HG02970 (cell line): ENCODE data around the gene TMEM43.
A peak's percentile ranks its signal among the peaks of the same experiment; 100 is the strongest.

Source experiments
- ATAC-seq: cut with Tn5 transposase; IDR thresholded peaks from one replicate; pipeline ENCODE4 v1.9.1; 2021; ENCODE audit warnings: mild to moderate bottlenecking, moderate library complexity, moderate number of reproducible peaks; ENCODE audit not compliant: unreplicated experiment, low FRiP score

TMEM43 gene

DNA sequence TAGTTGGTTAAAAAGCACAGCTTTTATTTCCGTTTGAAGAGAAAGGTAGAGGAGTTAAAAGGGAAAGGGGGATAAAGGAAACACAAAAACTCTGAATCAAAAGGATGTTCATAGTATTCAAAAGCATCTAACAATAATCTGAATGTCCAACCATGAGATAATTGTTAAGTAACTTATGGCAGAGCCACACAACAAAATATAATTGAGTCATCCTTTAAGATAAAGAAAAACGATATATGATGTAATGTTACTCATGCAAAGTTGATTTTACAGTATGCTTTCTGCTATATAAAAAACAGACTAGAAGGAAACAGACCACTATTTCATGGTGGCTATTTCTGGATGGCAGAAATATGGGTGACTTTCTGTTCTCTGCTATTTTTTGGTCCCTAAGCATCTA, 49.6 kb downstream of the TMEM43 start:
- ATAC-seq, result no peak

DNA sequence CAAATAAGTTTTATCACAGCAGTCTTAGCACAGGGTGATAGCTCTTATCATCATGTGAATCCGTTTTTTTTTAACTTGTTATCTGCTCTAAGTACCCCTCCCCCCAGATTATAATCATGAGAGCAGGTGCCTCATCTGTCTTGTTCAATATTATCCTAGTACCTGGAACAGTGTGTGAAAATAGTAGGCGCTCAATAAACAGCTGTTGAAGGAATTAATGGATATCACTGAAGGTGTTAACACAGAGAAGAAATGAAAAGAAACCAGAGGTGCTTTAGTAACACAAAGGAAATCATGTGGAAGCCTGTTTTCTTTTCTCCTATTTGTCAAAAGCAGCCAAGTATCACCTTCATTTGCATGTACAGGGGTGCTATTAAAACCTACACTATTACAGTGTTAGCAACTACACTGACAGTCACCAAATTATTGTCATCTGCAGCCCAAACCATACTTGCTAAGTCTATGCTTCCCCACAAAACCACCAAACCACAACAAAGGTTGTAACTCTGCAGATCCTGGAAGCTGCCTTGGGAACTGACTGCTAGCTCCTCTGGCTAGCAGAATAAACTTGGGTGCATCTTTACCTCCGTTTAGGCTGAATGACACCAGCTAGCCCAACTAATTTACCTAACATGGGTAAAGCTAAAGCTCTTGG, 50.7 kb downstream of the TMEM43 start:
- no peak for ATAC-seq

DNA sequence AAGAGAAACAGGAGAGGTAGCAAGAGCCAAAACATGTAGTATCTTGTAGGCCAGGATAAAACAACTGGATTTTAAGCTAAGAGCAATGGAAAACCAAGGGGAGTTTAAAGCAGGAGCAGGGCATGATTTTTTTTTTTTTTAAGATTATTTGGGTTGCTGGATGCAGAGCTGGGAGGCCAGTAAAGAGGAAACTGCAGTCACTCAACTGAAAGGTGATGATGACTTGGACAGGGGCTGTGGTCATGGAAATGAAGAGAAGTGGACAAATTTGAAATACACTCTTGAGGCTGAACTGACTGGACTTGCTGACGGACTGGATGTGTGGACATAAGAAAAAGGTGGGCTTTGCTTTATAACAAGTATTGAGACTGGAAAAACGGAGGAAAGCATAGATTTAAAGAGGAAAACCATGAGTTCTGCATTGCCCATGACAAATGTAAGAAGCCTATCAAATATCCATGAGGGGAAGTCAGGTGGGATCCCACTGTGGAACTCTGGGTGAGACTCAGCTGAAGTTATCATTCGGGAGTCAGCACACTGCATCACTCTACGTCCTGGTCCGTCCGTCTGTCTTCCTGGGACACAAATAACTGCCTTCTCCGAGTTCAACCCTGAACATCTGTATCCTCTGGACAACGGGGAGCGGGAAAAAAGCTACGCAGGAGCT, 52.9 kb downstream of the TMEM43 start:
- no peak for ATAC-seq

DNA sequence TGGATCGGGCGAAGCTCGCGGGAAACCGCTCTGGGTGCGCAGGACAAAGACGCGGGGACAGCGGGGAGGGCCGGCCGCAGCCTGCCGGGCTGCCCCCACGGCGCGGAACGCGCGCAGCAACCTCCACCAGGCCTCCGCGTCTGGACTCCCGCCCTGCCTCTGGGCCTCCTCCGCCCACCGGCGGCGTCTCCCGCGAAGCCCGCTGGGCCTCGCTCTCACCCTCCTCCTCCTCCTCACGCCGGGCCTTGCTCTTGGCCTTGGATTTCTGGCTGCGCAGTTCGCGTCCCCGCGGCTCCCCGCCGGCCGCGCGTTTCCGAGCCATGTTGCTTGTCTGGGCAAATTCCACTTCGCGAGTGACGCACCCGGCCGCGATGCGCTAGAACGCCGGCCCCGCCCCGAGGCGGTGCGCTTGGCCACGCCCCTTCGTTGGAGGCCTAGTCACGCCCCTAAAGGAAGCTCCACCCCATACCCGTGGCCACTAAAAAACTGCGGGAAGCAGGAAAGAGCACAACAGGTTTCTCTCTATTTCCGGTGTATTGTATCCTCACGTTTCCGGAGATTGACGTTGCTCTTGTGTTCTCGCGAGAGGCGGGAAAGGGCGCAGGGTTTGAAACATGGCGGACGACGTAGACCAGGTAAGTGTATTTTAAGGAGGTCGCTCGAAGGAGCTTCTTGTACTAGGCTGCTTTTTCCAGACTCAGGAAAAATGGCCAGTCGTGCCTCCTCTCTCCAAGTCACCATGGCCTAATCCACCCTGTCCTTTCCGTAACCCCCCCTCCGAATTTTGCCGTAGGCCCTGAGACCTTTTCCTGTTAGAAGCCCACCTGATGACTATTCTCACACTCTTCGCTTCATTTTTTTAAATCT, 53.6 kb downstream of the TMEM43 start, which contains the start of the genes LSM3 and XPC:
TSS of gene LSM3 (plus strand) at position 571 of the 867 bp plus-strand sequence. CDS start at position 615, 44 bp downstream.
TSS of gene XPC (minus strand) at position 355 of the 867 bp plus-strand sequence. CDS start at position 322, 33 bp downstream.
- ATAC-seq, result peak; percentile 95

DNA sequence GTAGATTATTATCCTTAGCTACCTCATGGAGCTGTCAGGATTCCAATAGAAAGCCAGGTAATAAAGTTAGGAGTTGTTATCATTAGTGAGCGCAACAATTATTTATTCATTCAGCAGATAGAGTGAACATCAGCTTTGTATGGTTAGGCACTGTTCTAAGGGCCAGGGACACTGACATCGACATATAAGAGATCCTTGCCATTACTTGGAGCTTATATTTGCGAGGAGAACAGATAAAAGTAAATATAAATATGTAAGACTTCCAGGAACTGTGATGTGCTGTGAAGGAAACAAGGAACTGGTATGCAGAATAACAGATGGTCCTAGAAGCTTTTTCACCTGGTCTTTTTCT, 54.2 kb downstream of the TMEM43 start:
- ATAC-seq, result no peak

DNA sequence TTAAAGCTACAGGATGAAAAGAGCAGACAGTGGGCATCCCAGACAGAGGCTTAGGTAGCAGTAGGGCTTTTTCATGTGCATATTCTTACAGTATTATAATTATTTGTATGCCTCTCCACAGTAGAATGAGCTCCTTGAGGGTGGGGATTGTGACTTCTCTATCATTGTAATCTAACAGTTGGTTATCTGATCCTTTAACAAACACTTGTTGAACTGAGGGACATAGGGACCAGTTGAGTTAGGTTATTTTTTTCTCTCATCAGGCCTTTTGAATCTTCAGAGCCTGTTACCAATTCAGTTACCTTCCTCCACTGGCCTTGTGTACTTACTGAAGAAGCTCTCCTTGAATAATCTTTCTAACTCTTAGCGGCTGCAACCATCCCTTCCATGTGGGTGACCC, 54.9 kb downstream of the TMEM43 start:
- ATAC-seq, result no peak

DNA sequence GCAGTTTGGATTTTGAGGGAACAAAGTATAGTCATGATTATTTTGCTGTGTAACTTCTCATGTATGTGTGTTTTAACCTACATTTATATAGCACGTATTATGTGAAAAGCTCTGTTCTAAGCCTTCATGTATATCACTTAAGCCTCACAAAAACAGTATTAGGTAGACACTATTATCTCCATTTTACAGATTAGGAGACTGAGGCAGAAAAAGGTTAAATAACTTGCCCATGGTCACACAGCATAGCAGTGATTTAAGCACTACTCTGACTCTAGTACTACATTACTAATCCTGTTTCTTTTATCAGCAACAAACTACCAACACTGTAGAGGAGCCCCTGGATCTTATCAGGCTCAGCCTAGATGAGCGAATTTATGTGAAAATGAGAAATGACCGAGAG, 56.4 kb downstream of the TMEM43 start:
- no peak for ATAC-seq

DNA sequence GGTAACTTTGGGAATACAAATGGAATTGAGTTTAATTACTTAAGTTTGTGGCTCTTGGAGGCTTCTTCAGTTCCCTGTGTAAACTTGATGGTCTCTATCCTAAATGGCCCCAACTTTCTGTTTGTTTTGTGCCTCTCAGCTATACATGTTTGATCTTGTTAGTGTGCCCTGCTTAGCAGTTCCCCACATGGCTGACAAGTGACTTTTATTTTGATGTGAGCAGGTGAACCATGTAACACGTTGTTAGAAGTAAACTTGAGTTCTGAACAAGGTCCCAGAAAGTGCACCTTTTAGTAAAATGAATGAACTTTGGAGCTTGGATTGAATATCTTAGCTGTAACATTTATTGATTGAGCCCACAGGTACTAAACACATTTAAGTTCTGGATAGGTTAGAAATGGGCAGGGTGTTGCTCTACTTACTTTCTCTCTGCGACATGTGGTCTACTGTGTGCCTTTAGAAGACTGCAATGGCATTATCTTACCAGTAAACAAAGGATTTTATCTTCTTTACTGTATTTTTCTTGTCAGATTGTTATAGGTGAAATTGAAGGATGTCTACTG, 58.2 kb downstream of the TMEM43 start:
- ATAC-seq, result no peak

DNA sequence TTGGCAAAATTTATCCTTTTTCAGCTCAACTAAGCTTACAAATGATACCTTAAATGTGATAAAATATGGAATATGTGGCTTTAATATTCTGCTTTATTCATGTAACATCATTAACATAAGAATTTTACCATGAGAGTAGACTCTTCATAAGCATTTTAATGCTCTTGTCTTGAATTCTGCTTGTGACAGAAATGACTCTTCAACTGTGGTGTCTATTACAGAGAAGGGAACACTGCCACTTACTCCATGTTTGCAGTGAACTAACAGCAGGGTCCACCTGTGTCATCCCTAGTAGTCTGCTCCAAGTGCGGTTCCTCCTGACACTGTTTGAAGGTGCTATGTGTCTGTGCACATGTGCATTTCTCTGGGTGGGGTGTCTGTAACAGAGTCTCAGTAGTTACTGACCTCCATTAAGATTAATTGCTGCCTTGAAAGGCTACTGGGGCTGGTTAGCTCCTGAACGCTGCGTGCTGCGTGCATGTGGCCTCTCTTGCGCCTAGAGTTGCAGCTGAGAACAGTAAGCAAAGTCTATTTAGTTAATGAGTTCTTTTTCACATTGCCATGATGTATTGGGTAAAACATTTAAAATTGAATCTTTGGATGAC, 62.1 kb downstream of the TMEM43 start:
- ATAC-seq, result no peak

DNA sequence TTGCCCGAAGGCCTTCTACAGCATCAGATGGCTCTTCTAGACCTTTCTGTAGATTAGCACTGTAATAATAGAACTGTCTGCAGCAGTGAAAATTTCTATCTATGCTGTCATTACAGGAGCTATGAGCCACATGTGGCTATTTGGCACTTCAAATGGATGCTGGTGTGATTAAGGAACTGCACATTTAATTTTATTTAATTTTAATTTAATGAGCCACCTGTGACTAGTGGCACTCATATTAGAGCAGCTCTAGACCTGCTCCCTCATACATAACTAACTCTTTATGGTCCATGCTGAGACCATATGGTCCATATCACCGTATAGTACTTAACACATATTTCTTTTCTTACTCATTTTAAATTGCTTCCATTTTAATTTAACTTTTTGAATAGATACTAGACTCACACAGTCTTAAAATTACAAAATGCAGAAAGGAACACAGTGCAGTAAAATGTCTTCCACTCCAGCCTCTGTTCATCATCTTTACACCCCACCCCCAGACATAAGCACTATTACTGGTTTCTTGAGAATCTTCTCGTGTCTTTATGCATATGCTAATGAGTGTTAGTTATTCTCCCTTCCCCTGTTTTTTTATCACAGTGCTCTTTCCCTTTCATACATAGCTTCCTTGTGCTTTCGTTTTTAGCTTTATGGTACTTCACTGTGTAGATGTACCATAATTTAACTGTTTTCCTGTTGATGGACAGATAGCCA, 63.3 kb downstream of the TMEM43 start:
- ATAC-seq, result no peak
